ENCODE measurements around the gene ADCY7.

ADCY7 gene

GRCh38 chr16:50251375-50252081, 14.8 kb upstream of the ADCY7 start:
- DNase-seq: peak; percentile 57 to 82

GRCh38 chr16:50252082-50252611, 14.2 kb upstream of the ADCY7 start:
- DNase-seq: no peak

GRCh38 chr16:50252874-50253513, 13.4 kb upstream of the ADCY7 start:
- no peak for DNase-seq

DNA sequence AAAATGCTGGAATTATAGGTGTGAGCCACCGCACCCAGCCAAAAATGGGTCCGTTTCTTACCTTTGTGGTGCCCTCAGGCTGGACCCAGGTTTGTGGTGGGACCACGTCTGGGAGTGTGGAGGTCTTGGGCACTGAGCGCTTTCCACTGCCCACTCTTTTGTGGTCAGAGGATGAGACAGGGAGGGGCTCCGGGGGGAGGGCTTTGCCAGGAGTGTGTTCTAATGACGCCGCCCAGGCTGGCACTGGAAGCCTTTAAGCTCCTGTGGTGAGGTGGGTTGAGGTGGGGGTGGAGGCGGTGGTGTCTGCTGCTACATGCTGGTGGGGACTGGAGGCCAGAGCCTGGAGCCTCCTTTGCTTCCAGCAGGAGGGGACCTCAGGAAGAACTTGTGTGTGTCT, 12.8 kb upstream of the ADCY7 start:
- DNase-seq: no peak

GRCh38 chr16:50254072-50254471, 12.3 kb upstream of the ADCY7 start:
- no peak for DNase-seq

- no peak for DNase-seq
Measured at GRCh38 chr16:50255538-50255937, 10.8 kb upstream of the ADCY7 start.

GRCh38 chr16:50256604-50257003, 9.7 kb upstream of the ADCY7 start:
- DNase-seq: no peak

DNA sequence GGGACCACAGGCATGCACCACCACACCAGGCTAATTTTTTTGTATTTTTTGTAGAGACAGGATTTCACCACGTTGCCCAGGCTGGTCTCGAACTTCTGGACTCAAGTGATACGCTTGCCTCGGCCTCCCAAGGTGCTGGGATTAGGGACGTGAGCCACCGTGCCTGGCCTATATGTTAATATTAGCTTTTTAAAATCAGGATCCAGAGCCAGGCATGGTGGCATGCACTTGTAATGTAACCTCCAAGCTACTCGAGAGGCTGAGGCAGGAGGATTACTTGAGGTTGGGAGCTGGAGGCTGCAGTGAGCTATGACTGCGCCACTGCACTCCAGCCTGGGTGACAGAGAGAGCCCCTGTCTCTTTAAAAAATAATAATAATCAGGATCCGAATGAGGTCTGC, 8.5 kb upstream of the ADCY7 start:
- DNase-seq: no peak

DNA sequence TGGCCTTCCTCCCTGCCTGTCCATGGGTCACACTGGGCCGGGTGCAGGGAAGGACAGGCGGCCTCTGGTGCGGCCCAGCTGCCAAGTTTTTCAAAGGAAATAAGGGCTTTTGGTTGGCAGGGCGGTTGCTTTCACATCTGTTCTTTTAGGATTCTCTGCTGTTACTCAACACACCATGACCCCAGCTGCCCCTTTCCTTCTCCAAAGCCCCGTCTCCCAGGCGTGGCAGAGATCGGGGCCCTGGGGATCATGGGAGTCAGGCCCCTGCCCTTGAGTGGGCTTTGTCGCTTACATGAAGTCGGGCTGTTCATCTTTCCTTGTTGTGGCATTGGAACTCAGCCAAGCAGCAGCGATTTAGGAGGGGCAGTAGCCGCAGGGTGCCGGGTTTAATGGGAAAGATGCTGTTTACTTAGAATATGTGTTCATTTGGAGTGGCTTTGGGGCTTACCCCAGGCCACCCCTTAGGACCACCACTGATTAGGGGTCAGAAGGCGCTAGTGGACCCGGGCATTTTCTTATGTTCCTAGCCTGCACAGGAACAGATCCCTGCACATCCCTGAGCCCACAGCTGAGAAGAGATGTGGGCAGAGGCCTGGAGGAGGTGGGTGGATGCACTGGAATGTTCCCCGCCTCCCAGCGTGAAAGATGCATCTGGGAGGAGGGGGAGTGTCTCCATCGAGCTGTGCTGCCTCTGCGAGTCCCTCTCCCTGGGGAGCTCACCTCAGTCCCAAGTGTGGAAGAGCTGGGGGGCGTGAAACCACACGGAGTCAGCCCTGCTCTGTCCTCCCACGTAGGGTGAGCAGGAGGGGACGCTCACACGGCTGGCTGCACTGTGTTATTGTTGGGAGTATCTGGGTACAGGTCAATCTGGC, 6.8 kb upstream of the ADCY7 start:
- DNase-seq: no peak

- no peak for DNase-seq
Measured at GRCh38 chr16:50260206-50261159, 5.9 kb upstream of the ADCY7 start.

GRCh38 chr16:50261160-50261706, 5.1 kb upstream of the ADCY7 start:
- no peak for DNase-seq

DNA sequence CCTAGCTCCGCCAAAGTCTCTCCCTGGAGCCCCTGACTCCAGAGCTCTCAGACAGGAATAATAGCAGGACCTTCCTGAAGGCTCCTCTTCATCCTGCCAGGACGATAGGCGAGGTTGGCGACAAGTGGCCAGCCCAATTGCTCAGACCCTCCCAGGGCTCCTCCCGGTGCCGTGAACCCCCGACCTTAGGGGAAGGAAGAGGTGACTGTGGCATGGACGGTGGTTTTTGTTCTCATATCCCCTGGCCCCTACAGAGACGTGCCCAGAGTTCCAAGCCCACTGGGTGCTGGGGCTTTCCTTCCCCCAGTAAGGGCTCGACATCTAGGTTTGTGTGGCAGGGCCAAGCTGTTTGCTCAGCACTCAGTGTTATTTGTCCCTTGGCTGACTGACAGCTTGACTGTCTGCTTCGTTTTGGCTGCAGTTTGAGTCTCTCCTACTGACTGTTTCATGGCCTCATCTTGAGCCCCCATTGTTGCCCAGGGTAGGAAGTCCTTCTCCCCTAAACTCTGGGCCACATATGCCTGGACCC, 4.6 kb upstream of the ADCY7 start:
- DNase-seq: no peak

- DNase-seq: no peak
Measured at GRCh38 chr16:50263060-50263909, 3.1 kb upstream of the ADCY7 start.

GRCh38 chr16:50263940-50264929, 2.1 kb upstream of the ADCY7 start:
- no peak for DNase-seq

- peak; percentile 11 to 46 for DNase-seq
Measured at GRCh38 chr16:50265260-50265659, 1.1 kb upstream of the ADCY7 start.

- DNase-seq: no peak
Measured at GRCh38 chr16:50265716-50266336, 525 bp upstream of the ADCY7 start.

DNA sequence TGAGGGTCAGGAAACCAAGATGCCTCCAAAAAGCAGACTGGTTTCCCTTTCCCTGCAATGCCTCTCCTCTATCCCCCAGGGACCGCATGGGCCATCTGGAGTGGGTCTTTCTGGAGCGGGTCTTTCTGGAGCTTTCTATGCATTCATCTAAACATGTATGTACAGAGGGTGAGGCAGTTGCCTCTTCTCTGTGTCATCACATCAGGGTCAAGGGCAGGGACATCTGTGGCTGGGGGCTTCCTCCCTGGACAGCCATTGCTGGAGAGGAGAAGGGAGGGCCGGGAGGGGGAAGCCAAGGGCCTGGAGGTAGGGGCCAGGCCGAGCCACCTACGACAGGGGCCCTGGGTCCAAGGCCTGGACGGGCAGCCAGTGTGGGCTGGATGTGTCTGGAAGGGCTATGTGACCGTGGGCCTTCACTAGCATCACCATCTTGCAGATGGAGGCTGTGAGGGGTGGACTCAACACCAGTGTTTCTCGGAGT, 840 bp downstream of the ADCY7 start:
- no peak for DNase-seq

GRCh38 chr16:50267651-50268050, 1.3 kb downstream of the ADCY7 start:
- peak; percentile 63 to 74 for DNase-seq

- no peak for DNase-seq
Measured at GRCh38 chr16:50268352-50268751, 2.0 kb downstream of the ADCY7 start.
